ENCODE measurements around the gene TIMP3.
A peak's percentile ranks its signal among the peaks of the same experiment; 100 is the strongest.

Gene TIMP3

DNA sequence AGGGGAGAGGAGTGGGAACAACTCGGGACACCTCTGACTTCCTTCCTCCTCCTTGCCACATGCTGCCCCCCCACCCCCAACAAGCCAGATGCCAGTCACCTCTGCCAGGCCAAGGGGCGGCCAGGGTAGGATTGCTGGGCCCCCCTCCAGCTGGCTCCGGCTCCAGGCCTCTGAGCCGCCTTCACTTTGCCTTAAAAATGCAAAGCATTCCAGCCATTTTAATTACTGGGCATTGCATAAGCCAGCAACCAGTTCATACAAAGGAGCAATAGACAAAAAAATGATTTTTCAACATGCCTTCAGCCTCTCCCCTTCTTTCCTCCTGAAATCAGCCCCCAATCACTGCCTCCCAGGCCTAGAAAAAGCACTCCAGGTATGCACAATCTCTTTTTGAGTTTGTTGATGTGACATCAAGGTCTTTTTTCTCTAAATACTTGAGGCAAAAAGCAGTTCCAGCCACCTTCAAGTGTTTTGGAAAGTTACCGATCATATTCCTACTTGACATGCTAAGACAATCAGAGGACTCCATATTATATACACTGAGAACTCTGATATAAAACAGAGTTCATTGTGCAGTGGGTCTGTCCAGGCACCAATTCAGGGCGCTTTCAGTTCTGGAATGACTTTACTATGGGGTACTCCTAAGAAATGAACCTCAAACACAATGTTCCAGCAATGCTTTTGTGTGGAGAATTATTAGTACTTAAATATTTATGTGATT lies 12.4 kb upstream of the TIMP3 start:
- no peak for DNase-seq

DNA sequence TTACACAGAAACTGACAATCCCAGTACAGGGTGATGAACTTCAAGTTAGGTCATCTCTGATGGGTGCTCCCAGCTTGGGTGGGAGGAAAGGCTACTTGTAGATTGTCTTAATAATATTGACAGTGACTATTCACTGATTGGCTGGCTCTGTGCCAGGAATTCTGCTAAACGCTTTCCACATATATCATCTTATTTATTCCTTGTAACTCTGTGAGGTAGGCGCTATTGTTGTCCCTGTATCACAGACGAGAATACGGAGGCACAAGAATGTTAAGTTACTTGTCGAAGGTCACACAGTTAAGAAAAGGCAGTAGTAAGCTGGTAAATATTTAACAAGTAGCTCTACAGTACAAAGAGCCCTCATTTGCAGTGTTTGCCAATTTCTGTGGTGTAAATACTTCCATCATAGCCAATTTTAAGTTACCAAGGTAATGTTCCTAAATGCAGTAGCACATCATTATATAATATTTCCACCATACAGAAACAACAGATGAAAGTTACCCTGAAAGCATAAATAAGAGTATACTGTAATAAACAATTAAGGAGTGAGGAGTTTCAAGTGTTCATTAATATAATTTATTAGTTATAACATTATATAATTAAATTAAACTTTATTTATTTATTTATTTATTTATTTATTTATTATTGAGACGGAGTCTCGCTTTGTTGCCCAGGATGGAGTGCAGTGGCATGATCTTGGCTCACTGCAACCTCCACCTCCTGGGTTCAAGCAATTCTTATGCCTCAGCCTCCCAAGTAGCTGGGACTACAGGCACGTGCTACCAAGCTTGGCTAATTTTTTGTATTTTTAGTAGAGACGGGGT lies 11.5 kb upstream of the TIMP3 start:
- DNase-seq, result no peak

GRCh38 chr22:32791056-32791455 lies 10.4 kb upstream of the TIMP3 start:
- no peak for DNase-seq

DNA sequence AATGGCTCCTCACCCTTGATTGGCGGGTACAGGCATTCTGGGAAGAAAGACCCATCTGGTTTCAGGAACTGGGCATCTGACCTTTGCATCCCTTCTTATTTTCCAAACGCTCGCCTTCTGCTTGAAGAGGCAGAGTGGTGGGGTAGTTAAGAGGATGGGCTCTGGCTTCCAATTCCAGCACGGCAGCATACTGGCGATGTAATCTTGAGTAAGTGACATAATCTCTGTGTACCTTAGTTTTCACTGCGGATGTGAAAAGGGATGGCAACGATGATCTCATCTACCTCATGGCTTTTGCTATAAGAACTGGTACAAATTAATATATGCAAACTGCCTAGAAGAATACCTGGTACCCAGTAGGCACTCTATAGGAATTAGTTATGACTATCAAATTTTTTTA lies 10.0 kb upstream of the TIMP3 start:
- DNase-seq, result no peak

- DNase-seq, result no peak
Observed at GRCh38 chr22:32793589-32793988, 7.9 kb upstream of the TIMP3 start.

DNA sequence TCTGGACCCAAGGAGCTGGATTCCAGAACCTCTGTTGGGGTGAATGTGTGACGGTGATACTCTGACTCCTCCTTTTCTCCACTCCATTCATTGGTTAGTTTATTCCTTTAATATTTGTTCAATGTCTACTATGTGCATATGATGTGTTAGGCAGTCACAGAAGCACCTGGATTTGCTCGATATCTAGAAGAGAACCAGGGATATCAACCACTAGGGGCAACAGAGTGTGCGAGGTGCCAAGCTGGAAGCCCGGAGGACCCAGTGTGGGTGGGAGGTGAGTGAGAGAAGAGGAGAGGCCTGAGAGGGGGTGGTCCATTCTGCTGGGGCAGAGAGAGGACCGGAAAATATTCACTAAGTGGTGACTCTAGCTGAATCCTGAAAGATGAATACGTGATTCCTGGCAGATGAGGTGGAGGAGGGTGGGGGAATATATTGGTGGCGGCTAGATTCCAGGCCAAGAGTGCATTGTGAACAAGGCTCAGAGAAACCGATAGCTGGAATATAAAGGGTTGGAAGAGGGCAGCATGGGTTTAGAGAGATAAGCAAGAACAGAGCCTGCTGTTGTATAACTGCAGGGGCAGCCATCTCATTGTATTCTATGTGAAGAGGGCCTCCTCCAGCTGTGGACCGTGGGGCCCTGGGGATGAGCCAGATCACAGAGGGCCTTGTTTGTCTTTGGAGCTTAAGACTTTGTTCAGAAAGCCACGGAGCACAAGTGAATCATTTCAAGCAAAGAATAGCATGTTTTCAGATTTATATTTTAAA lies 6.9 kb upstream of the TIMP3 start:
- no peak for DNase-seq

DNA sequence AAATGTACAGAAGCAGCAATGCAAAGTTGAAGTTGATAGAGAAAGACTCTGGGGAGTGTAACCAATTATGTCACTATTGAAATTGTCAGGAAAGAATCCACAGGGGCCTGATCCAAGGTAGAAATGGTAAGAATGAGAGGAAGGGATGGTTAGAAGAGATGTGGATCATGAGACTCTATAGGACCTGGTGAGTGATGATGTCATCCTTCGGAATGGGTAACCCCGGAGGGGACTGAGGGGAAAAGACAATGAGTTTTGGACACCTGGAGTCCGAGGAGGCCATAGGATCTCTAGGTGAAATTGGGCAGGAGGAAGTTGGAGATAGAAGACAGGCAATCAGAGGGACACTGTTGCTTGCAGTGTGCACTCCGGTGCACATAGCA lies 6.3 kb upstream of the TIMP3 start:
- no peak for DNase-seq

DNA sequence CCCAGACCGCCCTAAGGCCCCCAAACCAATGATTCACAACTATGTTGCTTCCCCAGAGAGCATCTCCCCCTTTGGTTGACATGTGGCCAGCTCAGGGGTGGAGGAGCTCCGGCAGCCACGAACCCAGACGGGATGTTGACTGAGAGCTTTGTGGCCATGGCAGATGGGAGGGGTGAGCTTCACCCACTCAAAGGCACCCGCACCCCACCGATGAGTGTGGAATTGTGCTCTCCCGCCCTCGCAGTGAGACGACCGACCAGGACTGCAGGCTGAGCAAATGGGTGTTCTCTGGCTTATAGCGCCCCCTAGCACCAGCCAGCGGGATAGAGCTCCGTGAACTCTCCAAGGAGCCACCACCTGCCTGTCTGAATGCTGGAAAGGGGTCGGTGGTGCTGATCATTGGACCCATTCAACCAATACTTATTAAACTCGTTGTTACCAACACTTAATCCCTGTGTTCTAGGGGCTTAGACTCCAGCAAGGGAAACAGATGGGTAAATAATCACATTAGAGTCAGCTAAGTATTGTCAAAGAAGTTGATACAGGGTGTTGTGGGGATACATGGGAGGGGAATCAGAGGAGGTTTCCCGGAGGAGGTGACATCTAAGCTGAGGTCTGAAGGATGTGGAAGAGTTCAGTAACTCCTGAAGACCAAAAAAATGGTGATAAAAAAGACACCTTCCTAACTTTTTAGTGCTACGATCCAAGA lies 4.5 kb upstream of the TIMP3 start:
- DNase-seq, result peak; percentile 49

DNA sequence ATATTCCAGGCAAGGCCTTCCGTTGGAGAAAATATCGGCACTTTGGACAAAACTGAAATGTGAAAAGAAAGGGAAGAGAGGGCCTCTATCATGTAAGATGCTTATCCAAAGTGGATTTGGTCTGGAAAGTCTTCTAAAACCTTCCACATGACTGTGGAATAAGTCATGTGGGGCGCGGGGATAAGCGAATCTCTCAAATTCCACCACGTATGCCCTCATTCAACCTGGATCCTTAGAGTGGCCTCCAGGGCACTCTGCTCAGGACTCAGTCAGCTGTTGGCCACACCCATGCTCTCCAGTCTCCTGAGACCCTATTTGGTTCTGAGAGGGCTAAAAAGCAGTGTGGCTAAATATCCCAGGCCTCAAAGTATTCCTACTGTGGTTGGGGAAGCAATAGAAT lies 2.0 kb upstream of the TIMP3 start:
- DNase-seq, result no peak

GRCh38 chr22:32800158-32800882 lies 1.2 kb upstream of the TIMP3 start:
- DNase-seq, result no peak

DNA sequence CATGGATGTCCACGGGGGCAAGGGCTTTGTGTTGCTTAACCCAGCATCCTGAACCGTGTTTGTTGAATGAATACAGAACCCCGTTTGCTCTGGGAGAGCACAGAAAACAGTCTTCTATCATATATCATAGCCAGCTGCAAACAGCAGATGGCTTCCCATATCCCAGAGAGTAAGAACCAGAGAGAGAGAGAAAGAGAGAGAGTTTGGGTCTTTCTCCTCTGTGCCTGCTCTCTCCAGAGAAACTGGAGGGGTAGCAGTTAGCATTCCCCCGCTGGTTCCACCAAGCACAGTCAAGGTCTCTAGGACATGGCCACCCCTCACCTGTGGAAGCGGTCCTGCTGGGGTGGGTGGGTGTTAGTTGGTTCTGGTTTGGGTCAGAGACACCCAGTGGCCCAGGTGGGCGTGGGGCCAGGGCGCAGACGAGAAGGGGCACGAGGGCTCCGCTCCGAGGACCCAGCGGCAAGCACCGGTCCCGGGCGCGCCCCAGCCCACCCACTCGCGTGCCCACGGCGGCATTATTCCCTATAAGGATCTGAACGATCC lies 440 bp upstream of the TIMP3 start:
- no peak for DNase-seq

DNA sequence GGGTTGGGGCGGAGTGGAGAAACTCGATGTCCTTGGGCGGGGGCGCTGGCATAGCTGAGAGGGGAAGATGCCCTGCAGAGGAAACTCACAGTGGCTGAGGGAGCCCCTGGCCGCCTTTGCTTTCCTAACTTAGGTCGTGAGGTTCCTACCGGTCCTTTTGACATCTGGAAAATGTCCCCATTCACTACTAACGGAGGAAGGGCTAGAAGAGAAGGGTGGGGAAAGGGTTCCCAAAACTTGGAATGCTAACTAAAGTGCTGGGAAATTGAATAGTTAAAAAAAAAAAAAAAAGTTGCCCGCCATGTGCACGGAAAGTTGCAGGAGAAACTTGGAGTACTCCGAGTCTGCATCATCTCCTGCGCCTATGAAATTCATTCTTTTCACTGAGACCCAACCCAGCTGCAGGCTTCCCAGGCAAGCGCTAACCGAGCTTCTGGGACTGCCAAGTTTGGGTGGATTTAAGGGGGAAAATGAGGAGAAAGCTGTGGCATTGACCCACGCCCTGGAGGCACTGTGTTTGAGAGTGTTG lies 796 bp downstream of the TIMP3 start:
- no peak for DNase-seq

- DNase-seq, result no peak
Observed at GRCh38 chr22:32803020-32803737, 1.7 kb downstream of the TIMP3 start.

DNA sequence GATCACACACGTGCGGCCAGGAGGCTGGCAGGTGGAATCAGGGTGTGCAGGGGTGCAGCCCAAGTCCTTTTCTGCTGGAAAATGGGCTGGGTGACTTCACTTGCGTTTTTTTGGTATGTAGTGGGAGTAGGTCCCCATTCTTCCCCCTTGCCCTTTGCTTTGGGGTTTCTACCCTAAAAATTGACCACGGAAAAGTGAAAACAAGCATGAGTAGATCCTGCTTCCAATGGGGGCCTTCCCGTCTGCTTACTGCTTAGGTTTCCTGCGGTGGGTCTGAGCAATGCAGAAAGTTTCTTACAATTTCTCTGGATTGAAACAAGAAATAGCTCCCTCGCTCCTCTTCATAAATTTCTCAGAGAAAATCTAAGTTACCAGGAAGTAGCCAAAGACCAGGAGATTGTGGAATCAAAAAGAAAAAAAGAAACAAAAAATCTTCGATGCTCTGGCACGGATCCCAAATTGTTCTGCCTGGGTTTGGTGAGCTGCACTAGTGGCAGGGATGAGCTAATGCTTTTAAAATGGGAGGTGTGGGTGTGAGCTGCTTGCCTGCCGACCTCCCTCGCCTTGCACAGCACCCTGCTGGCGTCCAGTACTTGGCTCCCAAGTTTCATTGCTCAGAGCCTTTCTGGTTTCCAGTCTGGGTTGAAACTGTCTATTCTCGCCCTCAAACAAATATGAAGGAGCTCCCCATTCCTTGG lies 2.4 kb downstream of the TIMP3 start:
- DNase-seq, result no peak

GRCh38 chr22:32804531-32805360 lies 3.2 kb downstream of the TIMP3 start:
- DNase-seq, result no peak

DNA sequence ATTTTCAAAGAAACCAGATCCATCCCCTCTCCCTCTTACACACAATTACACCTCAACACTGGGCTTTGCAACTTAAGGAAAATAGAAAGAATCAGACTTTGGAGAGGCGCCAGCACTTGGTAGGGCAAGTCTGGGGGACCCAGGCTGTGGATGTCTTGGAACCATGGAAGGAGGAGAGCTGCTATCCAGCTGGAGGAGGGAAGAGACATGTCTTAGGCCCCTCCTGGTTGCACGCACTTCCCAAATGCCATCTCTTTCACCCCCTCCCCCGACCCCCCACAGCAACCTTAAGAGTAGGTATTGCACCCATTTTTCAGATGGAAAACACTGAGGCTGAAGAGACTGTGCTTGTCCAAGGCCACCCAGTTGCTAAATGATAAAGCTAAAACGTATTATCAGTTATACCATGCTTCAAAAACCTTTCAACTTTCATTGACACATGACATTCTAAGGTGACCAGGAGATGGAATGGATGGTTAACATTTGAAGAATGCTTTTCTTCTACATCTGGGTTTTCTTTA lies 3.9 kb downstream of the TIMP3 start:
- no peak for DNase-seq

GRCh38 chr22:32806296-32806695 lies 4.8 kb downstream of the TIMP3 start:
- DNase-seq, result no peak

DNA sequence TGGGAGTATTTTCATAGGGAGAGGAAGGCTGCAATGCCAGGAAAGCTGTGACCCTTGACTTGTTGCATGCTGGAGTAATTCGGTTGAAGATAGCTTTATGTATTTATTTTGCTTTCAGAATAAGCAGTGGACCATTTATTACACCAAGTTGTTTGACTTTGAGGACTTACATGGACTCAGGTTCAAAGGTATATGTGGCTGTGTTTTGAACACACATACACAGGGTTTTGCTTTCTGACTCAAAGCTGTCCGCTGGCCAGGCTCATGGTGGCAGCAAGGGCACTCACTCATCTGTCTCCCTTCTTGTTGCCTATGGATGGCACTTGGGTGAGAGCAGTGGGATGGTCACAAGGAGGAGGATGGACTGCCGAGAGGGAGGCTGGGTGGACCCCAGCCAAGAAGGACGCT lies 6.5 kb downstream of the TIMP3 start:
- no peak for DNase-seq
